DND-41 (cell line): ENCODE data around the gene SLCO4A1.

Source experiments
- ATAC-seq: fragments of 200-7000 bp; cut with Tn5 transposase; 3 replicates; pipeline ENCODE4 v1.9.1; 2021; ENCODE audit warnings: low read depth; ENCODE audit not compliant: insufficient read depth
- DNase-seq: peaks from one replicate; pipeline ENCODE4 v3.0.0-alpha.2; 2020
- H2AFZ ChIP-seq: 2 replicates; pipeline ENCODE4 v1.6.0; 2012; ENCODE audit warnings: low read depth, low read length
- H3K27ac ChIP-seq: 2 replicates; pipeline ENCODE4 v1.5.1; 2012; ENCODE audit warnings: low read length, inconsistent platforms
- H3K27me3 ChIP-seq: fragments of 200-600 bp; sonication (generic); 2 replicates; pipeline ENCODE4 v1.6.0; 2012; ENCODE audit warnings: low read length, mild to moderate bottlenecking, inconsistent platforms; ENCODE audit not compliant: insufficient read depth, poor library complexity
- H3K36me3 ChIP-seq: 2 replicates; pipeline ENCODE4 v1.5.1; 2012; ENCODE audit warnings: low read length, inconsistent platforms; ENCODE audit not compliant: insufficient read depth
- H3K4me1 ChIP-seq: 2 replicates; pipeline ENCODE4 v1.5.1; 2012; ENCODE audit warnings: mild to moderate bottlenecking, low read length; ENCODE audit not compliant: insufficient read depth
- H3K4me2 ChIP-seq: 2 replicates; pipeline ENCODE4 v1.6.0; 2012; ENCODE audit warnings: mild to moderate bottlenecking, moderate library complexity, low read length, inconsistent platforms; ENCODE audit not compliant: insufficient read depth
- H3K4me3 ChIP-seq, 2 experiments: fragments of 200-600 bp in 1 of 2; shearing (Covaris generic) in 1 of 2; 2 replicates each; pipeline ENCODE4 v1.5.1; 2012 to 2016; ENCODE audit warnings: inconsistent platforms in 2 of 2, low read length in 2 of 2, mild to moderate bottlenecking in 2 of 2, low read depth in 1 of 2, moderate library complexity in 1 of 2
- H3K79me2 ChIP-seq: 2 replicates; pipeline ENCODE4 v1.6.0; 2012; ENCODE audit warnings: low read length, inconsistent platforms; ENCODE audit not compliant: insufficient read depth
- H3K9ac ChIP-seq: 2 replicates; pipeline ENCODE4 v1.6.0; 2012; ENCODE audit warnings: low read depth, mild to moderate bottlenecking, inconsistent platforms, low read length, moderate library complexity
- H3K9me3 ChIP-seq: 2 replicates; pipeline ENCODE4 v1.5.1; 2012; ENCODE audit warnings: low read length, moderate library complexity, mild to moderate bottlenecking, inconsistent platforms; ENCODE audit not compliant: insufficient read depth, severe bottlenecking
- H4K20me1 ChIP-seq: 2 replicates; pipeline ENCODE4 v1.6.0; 2012; ENCODE audit warnings: low read length; ENCODE audit not compliant: insufficient read depth
- CTCF ChIP-seq: IDR thresholded peaks from 2 replicates; pipeline ENCODE4 v1.5.1; 2012; ENCODE audit warnings: borderline replicate concordance, low read length, moderate library complexity, mild to moderate bottlenecking; ENCODE audit not compliant: poor library complexity, severe bottlenecking; ENCODE audit errors: extremely low read depth
- EZH2 ChIP-seq: IDR thresholded peaks from 3 replicates; pipeline ENCODE4 v1.6.1; 2012; ENCODE audit warnings: borderline replicate concordance, low read depth, mild to moderate bottlenecking, moderate library complexity, low read length, inconsistent platforms; ENCODE audit not compliant: severe bottlenecking

The SLCO4A1 gene

GRCh38 chr20:62595069-62595468, 47.2 kb upstream of the SLCO4A1 start:
- H3K79me2 ChIP-seq = no peaks in the 10 kb centered on the region
- H3K4me1 ChIP-seq = no peaks in the 10 kb centered on the region
- H3K4me3 ChIP-seq = no peak overlapping the region
- H2AFZ ChIP-seq = no peak overlapping the region
- ATAC-seq = no peak
- DNase-seq = no peak
- H3K4me2 ChIP-seq = no peak overlapping the region
- H3K36me3 ChIP-seq = no peaks in the 10 kb centered on the region
- peaks cover 28% of the 10 kb centered on the region for H3K27me3 ChIP-seq
- TF ChIP-seq CTCF = no peak
- no peak for TF ChIP-seq EZH2
- no peaks in the 10 kb centered on the region for H3K9me3 ChIP-seq
- H3K27ac ChIP-seq = no peak overlapping the region
- peaks cover 16% of the 10 kb centered on the region for H4K20me1 ChIP-seq
- H3K9ac ChIP-seq = no peak overlapping the region

- Histone ChIP-seq H3K4me2 (no peak overlapping the region), H2AFZ (no peak overlapping the region), H3K27me3 (peaks cover 29% of the 10 kb centered on the region), H3K4me3 (no peak overlapping the region), H3K9me3 (no peaks in the 10 kb centered on the region), H3K9ac (no peak overlapping the region), H3K27ac (no peak overlapping the region), H3K36me3 (no peaks in the 10 kb centered on the region), H4K20me1 (peaks cover 12% of the 10 kb centered on the region), H3K4me1 (no peaks in the 10 kb centered on the region), H3K79me2 (no peaks in the 10 kb centered on the region)
- TF ChIP-seq CTCF = no peak
- no peak for TF ChIP-seq EZH2
- DNase-seq = no peak
- no peak for ATAC-seq
Observed at GRCh38 chr20:62595491-62595890, 46.8 kb upstream of the SLCO4A1 start.

GRCh38 chr20:62596486-62596885, 45.8 kb upstream of the SLCO4A1 start:
- Histone ChIP-seq H3K27ac (no peak overlapping the region), H3K36me3 (no peaks in the 10 kb centered on the region), H3K9me3 (no peaks in the 10 kb centered on the region), H4K20me1 (peaks cover 12% of the 10 kb centered on the region), H3K4me3 (no peak overlapping the region), H3K4me1 (no peaks in the 10 kb centered on the region), H3K9ac (no peak overlapping the region), H3K4me2 (no peak overlapping the region), H3K27me3 (peaks cover 32% of the 10 kb centered on the region), H2AFZ (no peak overlapping the region), H3K79me2 (no peaks in the 10 kb centered on the region)
- DNase-seq (no peak), ATAC-seq (no peak)
- TF ChIP-seq EZH2 (no peak), CTCF (no peak)

DNA sequence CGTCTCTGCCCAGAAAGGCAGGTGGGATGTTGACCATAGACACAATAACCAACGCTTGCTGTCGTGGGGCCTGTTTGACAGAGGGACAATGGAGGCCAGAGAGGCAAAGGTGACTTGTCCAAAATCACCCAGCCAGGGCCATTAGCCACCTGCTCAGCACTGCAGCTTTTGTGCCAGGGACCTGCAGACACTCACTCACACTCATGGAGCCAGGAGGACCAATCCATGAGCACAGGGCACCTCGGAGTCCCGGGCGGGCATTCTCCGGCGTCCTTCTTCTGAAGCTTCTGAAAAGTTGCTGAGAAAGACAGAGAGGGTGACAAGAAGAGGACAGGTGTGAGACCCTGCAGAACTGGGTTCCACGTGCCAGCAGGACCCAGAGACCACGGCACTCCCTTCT, 45.4 kb upstream of the SLCO4A1 start:
- no peak for DNase-seq
- ATAC-seq = no peak
- Histone ChIP-seq H3K79me2 (no peaks in the 10 kb centered on the region), H3K27me3 (peaks cover 33% of the 10 kb centered on the region), H3K4me3 (no peak overlapping the region), H3K4me2 (no peak overlapping the region), H4K20me1 (peaks cover 12% of the 10 kb centered on the region), H3K9ac (no peak overlapping the region), H3K9me3 (no peaks in the 10 kb centered on the region), H3K4me1 (no peaks in the 10 kb centered on the region), H3K36me3 (no peaks in the 10 kb centered on the region), H3K27ac (no peak overlapping the region), H2AFZ (no peak overlapping the region)
- TF ChIP-seq CTCF (no peak), EZH2 (no peak)
